Middle frontal gyrus (tissue), 1 donor: ENCODE measurements around the gene THBS4.

ENCODE experiments used
- DNase-seq: peaks from one replicate; pipeline ENCODE4 v3.0.0-alpha.2; 2015; ENCODE audit warnings: low spot score; ENCODE audit errors: extremely low spot score

THBS4 gene

GRCh38 chr5:80043187-80043586 lies 8.0 kb downstream of the THBS4 start:
- DNase-seq = no peak

- no peak for DNase-seq
Observed at GRCh38 chr5:80048084-80048780, 13.1 kb downstream of the THBS4 start.

- DNase-seq = no peak
Observed at GRCh38 chr5:80052464-80052863, 17.3 kb downstream of the THBS4 start.

- no peak for DNase-seq
Observed at GRCh38 chr5:80054682-80055081, 19.5 kb downstream of the THBS4 start.

- DNase-seq = no peak
Observed at GRCh38 chr5:80055491-80056170, 20.5 kb downstream of the THBS4 start.

- DNase-seq = no peak
Observed at GRCh38 chr5:80057099-80057498, 22.0 kb downstream of the THBS4 start.

- no peak for DNase-seq
Observed at GRCh38 chr5:80057921-80058320, 22.8 kb downstream of the THBS4 start.

- no peak for DNase-seq
Observed at GRCh38 chr5:80059354-80059980, 24.3 kb downstream of the THBS4 start.

- no peak for DNase-seq
Observed at GRCh38 chr5:80060966-80061365, 25.8 kb downstream of the THBS4 start.

GRCh38 chr5:80061547-80061946 lies 26.4 kb downstream of the THBS4 start:
- no peak for DNase-seq

GRCh38 chr5:80064124-80064523 lies 29.0 kb downstream of the THBS4 start:
- DNase-seq = no peak

GRCh38 chr5:80067016-80067415 lies 31.9 kb downstream of the THBS4 start:
- no peak for DNase-seq

- DNase-seq = no peak
Observed at GRCh38 chr5:80067531-80068245, 32.5 kb downstream of the THBS4 start.

GRCh38 chr5:80068246-80068636 lies 33.1 kb downstream of the THBS4 start:
- DNase-seq = no peak

- no peak for DNase-seq
Observed at GRCh38 chr5:80068775-80069174, 33.6 kb downstream of the THBS4 start.

- DNase-seq = no peak
Observed at GRCh38 chr5:80069251-80069800, 34.2 kb downstream of the THBS4 start.

- no peak for DNase-seq
Observed at GRCh38 chr5:80069918-80070318, 34.8 kb downstream of the THBS4 start.

GRCh38 chr5:80070338-80071056 lies 35.3 kb downstream of the THBS4 start:
- DNase-seq = no peak

GRCh38 chr5:80071510-80072021 lies 36.4 kb downstream of the THBS4 start:
- DNase-seq = no peak

GRCh38 chr5:80072103-80073073 lies 37.2 kb downstream of the THBS4 start:
- DNase-seq = no peak
